CD8-positive, alpha-beta memory T cell (primary cell): Measurements from ENCODE around the gene DOCK1. TPM values are rescaled to one million over a fixed set of nuclear protein-coding genes. Genes with fewer than 3 reads are reported as not detected.

Source experiments
- CTCF ChIA-PET: fragments of 350-600 bp; sonication (Branson Sonifier 250); formaldehyde crosslinking; loops from one replicate; lab custom pipeline; 2021; ENCODE audit warnings: antibody characterized with exemption; lab: Charles Lee
- POLR2A ChIA-PET: fragments of 350-600 bp; sonication (Branson Sonifier 250); formaldehyde crosslinking; loops from one replicate; lab custom pipeline; 2021; ENCODE audit warnings: antibody characterized with exemption; lab: Charles Lee
- DNase-seq, 5 donors: peaks; one replicate each; pipeline versions ENCODE4 v3.0.0 to v3.0.0-alpha.2; 2020 to 2022; ENCODE audit warnings: mixed read lengths in 1 of 5
- H3K27ac ChIP-seq: one replicate; pipeline ENCODE4 v1.7.0; 2013; ENCODE audit warnings: low read depth, mild to moderate bottlenecking, low read length, moderate library complexity
- H3K27me3 ChIP-seq: 2 replicates; pipeline ENCODE4 v1.7.0; 2013; ENCODE audit warnings: low read length, mild to moderate bottlenecking; ENCODE audit not compliant: insufficient read depth, poor library complexity, severe bottlenecking
- H3K36me3 ChIP-seq: 2 replicates; pipeline ENCODE4 v1.7.0; 2013; ENCODE audit warnings: mild to moderate bottlenecking, low read length, moderate library complexity; ENCODE audit not compliant: insufficient read depth
- H3K4me1 ChIP-seq: 2 replicates; pipeline ENCODE4 v1.7.0; 2013; ENCODE audit warnings: mild to moderate bottlenecking, low read length, moderate library complexity; ENCODE audit not compliant: insufficient read depth
- H3K4me3 ChIP-seq: 2 replicates; pipeline ENCODE4 v1.7.0; 2013; ENCODE audit warnings: mild to moderate bottlenecking, low read length
- H3K9me3 ChIP-seq: 2 replicates; pipeline ENCODE4 v1.7.0; 2013; ENCODE audit warnings: mild to moderate bottlenecking, low read length
- H3K27ac Mint-ChIP-seq, 8 donors: one replicate each; pipeline ENCODE4 v1.8.0; 2020 to 2021; ENCODE audit warnings: mixed read lengths in 8 of 8, mild to moderate bottlenecking in 6 of 8, inconsistent platforms in 3 of 8, moderate library complexity in 3 of 8
- H3K27me3 Mint-ChIP-seq, 2 donors: one replicate each; pipeline ENCODE4 v1.8.0; 2020 to 2021; ENCODE audit warnings: mixed read lengths in 2 of 2, mild to moderate bottlenecking in 1 of 2, moderate library complexity in 1 of 2
- H3K36me3 Mint-ChIP-seq, 3 donors: one replicate each; pipeline ENCODE4 v1.8.0; 2020 to 2021; ENCODE audit warnings: mixed read lengths in 3 of 3, inconsistent platforms in 1 of 3, mild to moderate bottlenecking in 1 of 3
- H3K4me1 Mint-ChIP-seq, 3 donors: one replicate each; pipeline ENCODE4 v1.8.0; 2020 to 2021; ENCODE audit warnings: mixed read lengths in 3 of 3, inconsistent platforms in 1 of 3, mild to moderate bottlenecking in 1 of 3
- H3K4me3 Mint-ChIP-seq, 7 donors: one replicate each; pipeline ENCODE4 v1.8.0; 2020 to 2021; ENCODE audit warnings: mixed read lengths in 7 of 7, mild to moderate bottlenecking in 6 of 7, moderate library complexity in 4 of 7, inconsistent platforms in 2 of 7
- H3K9me3 Mint-ChIP-seq, 5 donors: one replicate each; pipeline ENCODE4 v1.8.0; 2020 to 2022; ENCODE audit warnings: mixed read lengths in 5 of 5, mild to moderate bottlenecking in 3 of 5, moderate library complexity in 2 of 5, inconsistent platforms in 1 of 5
- polyA plus RNA-seq: library from polyadenylated mRNA; unstranded; fragments of 300-500 nt; fragmentation: Illumina TruSeq; gene quantifications from one replicate; pipeline ENCODE4 v1.2.3, GENCODE V29; 2021
- total RNA-seq, 2 experiments: library from RNA; stranded (reverse); gene quantifications; one replicate each; pipeline ENCODE4 v1.2.3, GENCODE V29; 2021

DOCK1 gene
- total and polyA plus RNA-seq, 3 experiments from 2014 or later = 0.16 to 0.18 TPM; not detected in 1

DNA sequence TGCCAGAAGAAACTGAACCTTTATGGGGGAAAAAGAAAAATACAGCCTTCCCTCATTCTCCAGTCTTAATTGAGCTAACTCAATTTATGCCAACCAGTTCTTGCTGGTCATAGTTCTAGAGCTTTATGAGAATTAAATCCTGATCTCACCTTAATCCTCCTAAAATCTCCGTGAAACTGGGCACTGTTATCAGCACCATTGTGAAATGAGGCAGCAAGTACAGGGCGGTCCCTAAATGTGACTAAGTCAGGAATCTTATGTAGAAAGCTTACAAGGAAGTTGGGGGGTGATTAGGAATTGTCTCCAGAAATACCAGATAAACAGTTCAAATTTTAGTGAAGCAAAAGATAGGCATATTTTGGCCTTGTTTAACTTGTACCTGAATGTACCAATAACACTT is 301.9 kb downstream of the DOCK1 start:
- CTCF ChIA-PET = interaction anchor here (1.0 kb wide), 1 partner anchor 10 kb away, joined by 3 read pairs; no protein-coding TSS in a partner anchor
- H3K9me3 ChIP-seq = no peaks in the 10 kb centered on the region
- no peaks in the 10 kb centered on the region for H3K4me1 Mint-ChIP-seq
- H3K4me3 ChIP-seq = no peak overlapping the region
- no peaks in the 10 kb centered on the region for H3K27me3 ChIP-seq
- POLR2A ChIA-PET = no interaction called here
- H3K27ac ChIP-seq = no peak overlapping the region
- no peaks in the 10 kb centered on the region for H3K9me3 Mint-ChIP-seq
- H3K27ac Mint-ChIP-seq = no peak overlapping the region
- H3K4me3 Mint-ChIP-seq = no peak overlapping the region
- DNase-seq = no peak
- H3K4me1 ChIP-seq = no peaks in the 10 kb centered on the region
- H3K36me3 Mint-ChIP-seq = no peaks in the 10 kb centered on the region
- peaks cover 0 to 2% of the 10 kb centered on the region in 2 donors for H3K27me3 Mint-ChIP-seq
- no peaks in the 10 kb centered on the region for H3K36me3 ChIP-seq

DNA sequence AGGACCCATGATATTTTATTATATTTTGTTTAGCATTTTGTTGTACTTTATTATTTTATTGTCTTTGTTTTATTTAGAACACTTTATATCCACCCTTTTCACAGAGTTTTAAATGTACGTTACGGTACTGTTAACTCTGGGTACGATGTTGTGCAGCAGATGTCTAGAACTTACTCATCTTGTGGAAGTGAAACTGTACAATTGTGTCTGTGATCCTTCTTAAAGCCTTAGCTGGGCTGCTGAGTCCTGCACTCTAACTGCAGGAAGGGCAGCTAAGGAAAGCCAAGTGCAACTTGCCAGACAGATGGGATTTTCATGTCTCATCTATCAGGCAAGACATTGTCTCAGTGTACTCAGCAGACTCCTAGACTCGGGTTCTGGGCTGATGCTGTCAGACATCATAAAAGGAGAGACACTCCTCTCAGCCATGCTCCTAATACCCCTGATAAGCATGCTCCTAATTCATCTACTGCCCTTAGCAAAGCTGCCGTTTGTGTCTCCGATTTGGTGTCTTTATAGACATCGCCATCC is 305.8 kb downstream of the DOCK1 start:
- Mint-ChIP-seq H3K4me1 (no peaks in the 10 kb centered on the region), H3K27me3 (peaks cover 0 to 9% of the 10 kb centered on the region in 2 donors), H3K27ac (no peak overlapping the region), H3K36me3 (no peaks in the 10 kb centered on the region), H3K4me3 (no peak overlapping the region), H3K9me3 (peaks cover 0 to 4% (median 0%) of the 10 kb centered on the region in 5 donors)
- no peaks in the 10 kb centered on the region for H3K4me1 ChIP-seq
- no peaks in the 10 kb centered on the region for H3K36me3 ChIP-seq
- H3K4me3 ChIP-seq = no peak overlapping the region
- POLR2A ChIA-PET = no interaction called here
- no peak overlapping the region for H3K27ac ChIP-seq
- H3K27me3 ChIP-seq = no peaks in the 10 kb centered on the region
- no peaks in the 10 kb centered on the region for H3K9me3 ChIP-seq
- CTCF ChIA-PET = no interaction called here
- no peak for DNase-seq

DNA sequence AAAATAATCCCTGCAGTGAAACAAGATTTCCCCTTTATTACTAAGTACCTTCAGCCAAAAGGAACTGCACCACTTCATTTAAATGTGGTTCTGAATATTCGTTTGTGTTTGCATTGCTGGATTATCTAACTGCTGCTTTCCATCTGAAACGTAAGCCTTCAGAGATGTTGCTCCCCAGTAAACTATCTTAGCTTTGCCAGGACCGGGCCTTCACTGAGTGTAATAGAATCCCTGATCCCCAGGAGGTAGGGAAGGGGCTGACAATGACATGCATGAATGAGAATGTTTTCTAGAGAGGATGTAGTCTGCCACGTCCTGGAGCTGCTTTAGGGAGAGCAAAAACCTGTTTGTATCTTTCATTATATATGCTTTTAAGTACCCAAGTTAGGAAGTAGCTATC is 310.6 kb downstream of the DOCK1 start:
- no peak overlapping the region for H3K27ac ChIP-seq
- DNase-seq = no peak
- no peaks in the 10 kb centered on the region for H3K9me3 ChIP-seq
- H3K36me3 Mint-ChIP-seq = peaks cover 0 to 3% (median 0%) of the 10 kb centered on the region in 3 donors
- no peaks in the 10 kb centered on the region for H3K27me3 ChIP-seq
- H3K4me3 ChIP-seq = no peak overlapping the region
- peaks cover 0 to 12% of the 10 kb centered on the region in 2 donors for H3K27me3 Mint-ChIP-seq
- no peak overlapping the region for H3K27ac Mint-ChIP-seq
- H3K4me3 Mint-ChIP-seq = no peak overlapping the region
- peaks cover 2 to 7% (median 3%) of the 10 kb centered on the region in 5 donors for H3K9me3 Mint-ChIP-seq
- no peaks in the 10 kb centered on the region for H3K36me3 ChIP-seq
- CTCF ChIA-PET = no interaction called here
- H3K4me1 ChIP-seq = no peaks in the 10 kb centered on the region
- POLR2A ChIA-PET = no interaction called here
- no peaks in the 10 kb centered on the region for H3K4me1 Mint-ChIP-seq

DNA sequence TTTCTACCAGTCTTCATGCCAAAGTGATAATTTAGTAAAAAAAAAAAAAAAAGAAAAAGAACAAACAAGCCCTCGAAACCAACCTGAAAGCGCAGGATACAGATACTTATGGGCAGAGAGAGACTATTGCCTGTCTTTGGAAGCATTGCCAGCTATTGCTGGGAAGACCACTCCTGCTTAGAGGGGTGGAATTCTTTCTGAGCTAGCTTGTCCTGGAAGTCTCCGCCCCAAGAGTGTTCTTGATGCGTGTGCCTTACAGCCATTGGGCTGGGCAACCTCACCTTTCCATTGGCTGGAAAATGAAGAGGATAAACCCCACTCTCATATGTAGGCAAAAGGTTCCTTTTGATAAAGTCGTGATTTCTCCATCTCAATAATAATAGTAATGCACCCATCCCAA is 311.0 kb downstream of the DOCK1 start:
- Histone ChIP-seq H3K4me1 (no peaks in the 10 kb centered on the region), H3K4me3 (no peak overlapping the region), H3K27ac (no peak overlapping the region), H3K9me3 (no peaks in the 10 kb centered on the region), H3K27me3 (no peaks in the 10 kb centered on the region), H3K36me3 (no peaks in the 10 kb centered on the region)
- DNase-seq = no peak
- Mint-ChIP-seq H3K27me3 (peaks cover 0 to 12% of the 10 kb centered on the region in 2 donors), H3K4me3 (no peak overlapping the region), H3K36me3 (peaks cover 0 to 3% (median 0%) of the 10 kb centered on the region in 3 donors), H3K4me1 (no peaks in the 10 kb centered on the region), H3K27ac (no peak overlapping the region), H3K9me3 (peaks cover 2 to 7% (median 4%) of the 10 kb centered on the region in 5 donors)
- CTCF ChIA-PET = no interaction called here
- POLR2A ChIA-PET = no interaction called here

DNA sequence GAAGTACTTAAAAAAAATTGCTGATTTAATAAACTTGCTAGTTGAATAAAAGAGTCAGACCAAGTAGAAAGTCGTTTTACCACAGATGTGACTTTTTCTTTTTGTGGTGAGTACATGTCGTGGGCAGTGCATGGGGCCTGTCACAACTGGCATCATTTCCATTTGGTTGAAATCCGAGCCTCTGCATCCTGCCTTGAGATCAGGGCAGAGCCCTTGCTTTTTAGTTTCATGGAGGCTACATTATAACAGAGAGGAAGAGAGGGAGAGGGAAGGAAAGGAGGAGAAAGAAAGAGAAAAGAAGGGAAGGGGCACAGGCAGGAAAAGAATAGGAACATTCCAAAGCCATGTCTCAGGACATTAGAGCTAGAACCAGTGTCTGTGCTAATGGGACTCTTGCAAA is 311.6 kb downstream of the DOCK1 start:
- H3K27ac ChIP-seq = no peak overlapping the region
- no peak overlapping the region for H3K27ac Mint-ChIP-seq
- H3K27me3 Mint-ChIP-seq = peaks cover 0 to 14% of the 10 kb centered on the region in 2 donors
- H3K4me1 Mint-ChIP-seq = no peaks in the 10 kb centered on the region
- peaks cover 0 to 3% (median 0%) of the 10 kb centered on the region in 3 donors for H3K36me3 Mint-ChIP-seq
- H3K27me3 ChIP-seq = no peaks in the 10 kb centered on the region
- H3K4me3 ChIP-seq = no peak overlapping the region
- no peaks in the 10 kb centered on the region for H3K4me1 ChIP-seq
- POLR2A ChIA-PET = no interaction called here
- CTCF ChIA-PET = no interaction called here
- H3K9me3 Mint-ChIP-seq = peaks cover 2 to 7% (median 4%) of the 10 kb centered on the region in 5 donors
- peaks cover 3% of the 10 kb centered on the region for H3K9me3 ChIP-seq
- H3K36me3 ChIP-seq = no peaks in the 10 kb centered on the region
- no peak for DNase-seq
- H3K4me3 Mint-ChIP-seq = no peak overlapping the region

GRCh38 chr10:127218658-127219057 is 313.4 kb downstream of the DOCK1 start:
- DNase-seq = no peak
- H3K4me1 ChIP-seq = no peaks in the 10 kb centered on the region
- Mint-ChIP-seq H3K9me3 (peaks cover 2 to 10% (median 4%) of the 10 kb centered on the region in 5 donors), H3K4me1 (no peaks in the 10 kb centered on the region), H3K4me3 (no peak overlapping the region), H3K36me3 (peaks cover 0 to 3% (median 0%) of the 10 kb centered on the region in 3 donors), H3K27ac (no peak overlapping the region), H3K27me3 (peaks cover 0 to 13% of the 10 kb centered on the region in 2 donors)
- no peaks in the 10 kb centered on the region for H3K27me3 ChIP-seq
- peaks cover 3% of the 10 kb centered on the region for H3K9me3 ChIP-seq
- H3K36me3 ChIP-seq = no peaks in the 10 kb centered on the region
- no peak overlapping the region for H3K27ac ChIP-seq
- ChIA-PET CTCF (no interaction called here), POLR2A (no interaction called here)
- no peak overlapping the region for H3K4me3 ChIP-seq

DNA sequence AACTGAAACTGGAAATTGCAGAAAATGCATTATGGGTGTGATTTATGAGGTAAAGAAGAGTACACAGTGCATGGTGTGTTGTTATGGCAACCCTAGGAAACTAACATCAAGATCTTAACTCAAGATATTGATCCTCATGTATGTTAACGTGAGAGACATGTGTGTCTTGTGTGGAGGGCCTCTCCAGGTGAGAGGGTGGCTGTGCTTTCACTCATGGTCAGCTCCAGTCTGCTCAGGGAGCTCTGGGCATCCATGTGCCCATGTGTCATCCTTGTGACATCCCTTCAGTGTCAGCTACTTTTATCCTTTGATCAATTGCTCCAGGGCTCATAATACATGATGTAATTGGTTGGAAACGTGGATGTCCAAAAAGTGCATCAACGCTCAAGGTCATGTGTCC is 316.1 kb downstream of the DOCK1 start:
- ChIA-PET CTCF (no interaction called here), POLR2A (no interaction called here)
- DNase-seq = no peak
- no peaks in the 10 kb centered on the region for H3K4me1 Mint-ChIP-seq
- Histone ChIP-seq H3K4me1 (no peaks in the 10 kb centered on the region), H3K27ac (no peak overlapping the region), H3K4me3 (no peak overlapping the region), H3K27me3 (no peaks in the 10 kb centered on the region), H3K36me3 (no peaks in the 10 kb centered on the region), H3K9me3 (peaks cover 3% of the 10 kb centered on the region)
- peaks cover 0 to 3% (median 0%) of the 10 kb centered on the region in 3 donors for H3K36me3 Mint-ChIP-seq
- no peak overlapping the region for H3K4me3 Mint-ChIP-seq
- peaks cover 2 to 8% (median 4%) of the 10 kb centered on the region in 5 donors for H3K9me3 Mint-ChIP-seq
- H3K27me3 Mint-ChIP-seq = peaks cover 0 to 4% of the 10 kb centered on the region in 2 donors
- H3K27ac Mint-ChIP-seq = no peak overlapping the region

- H3K36me3 Mint-ChIP-seq = no peaks in the 10 kb centered on the region
- no peaks in the 10 kb centered on the region for H3K4me1 Mint-ChIP-seq
- no peak overlapping the region for H3K4me3 Mint-ChIP-seq
- Histone ChIP-seq H3K36me3 (no peaks in the 10 kb centered on the region), H3K27ac (no peak overlapping the region), H3K4me3 (no peak overlapping the region), H3K27me3 (no peaks in the 10 kb centered on the region), H3K4me1 (no peaks in the 10 kb centered on the region), H3K9me3 (no peaks in the 10 kb centered on the region)
- DNase-seq = no peak
- peaks cover 0 to 6% (median 0%) of the 10 kb centered on the region in 5 donors for H3K9me3 Mint-ChIP-seq
- POLR2A ChIA-PET = no interaction called here
- no peak overlapping the region for H3K27ac Mint-ChIP-seq
- CTCF ChIA-PET = no interaction called here
- peaks cover 0 to 4% of the 10 kb centered on the region in 2 donors for H3K27me3 Mint-ChIP-seq
Observed at GRCh38 chr10:127227027-127227426, 321.8 kb downstream of the DOCK1 start.
